GM12878 (cell line): ENCODE results near the gene IL2. TPM values are rescaled to one million over a fixed set of nuclear protein-coding genes. Genes with fewer than 3 reads are reported as not detected.

Experiments used
- ATAC-seq: fragments of 200-7000 bp; cut with Tn5 transposase; 3 replicates; pipeline ENCODE4 v1.9.1; 2020; ENCODE audit warnings: mild to moderate bottlenecking, moderate library complexity
- BruUV-seq: library from RNA; stranded (reverse); fragments of 400-500 nt; replicated peaks from 2 replicates; lab custom pipeline; 2021; lab: Mats Ljungman, UMichigan
- CTCF ChIA-PET: fragments of 300-600 bp; sonication (Branson Sonifier 250); formaldehyde crosslinking; extraction: SDS; loops from one replicate; lab custom pipeline; 2021; ENCODE audit warnings: inconsistent platforms; lab: Yijun Ruan, JAX
- POLR2A ChIA-PET: fragments of 350-600 bp; formaldehyde crosslinking; extraction: SDS; loops from one replicate; lab custom pipeline; 2021; ENCODE audit warnings: inconsistent platforms; lab: Charles Lee
- RAD21 ChIA-PET: fragments of 300-600 bp; sonication (Branson Sonifier 250); formaldehyde crosslinking; loops from one replicate; lab custom pipeline; 2023; ENCODE audit warnings: antibody characterized with exemption; ENCODE audit not compliant: unreplicated experiment; lab: Charles Lee
- SMC1A ChIA-PET: fragments of 300-600 bp; sonication (Branson Sonifier 250); formaldehyde crosslinking; loops from one replicate; lab custom pipeline; 2023; ENCODE audit not compliant: unreplicated experiment, uncharacterized antibody; lab: Charles Lee
- DNase-seq: peaks from one replicate; pipeline ENCODE4 v3.0.0-alpha.2; 2011; ENCODE audit warnings: low read depth, low spot score
- FAIRE-seq: peaks from 3 replicates; lab custom pipeline; 2011; peaks lifted over from hg19 to GRCh38; lab: Jason Lieb, UNC
- H2AFZ ChIP-seq: 2 replicates; pipeline ENCODE4 v1.6.0; 2011; ENCODE audit warnings: low read depth, low read length, control low read depth; ENCODE audit not compliant: control insufficient read depth
- H3K27ac ChIP-seq: 2 replicates; pipeline ENCODE4 v1.5.1; 2011; ENCODE audit warnings: control low read depth; ENCODE audit not compliant: control insufficient read depth, insufficient read depth
- H3K27me3 ChIP-seq, 2 experiments: replicated peaks in 1 of 2; 2 replicates each; pipeline versions ENCODE4 v1.6.0 to v1.6.1; 2011; ENCODE audit warnings: low read length in 1 of 2; ENCODE audit not compliant: control insufficient read depth in 2 of 2, insufficient read depth in 2 of 2
- H3K36me3 ChIP-seq, 2 experiments: 2 replicates each; pipeline ENCODE4 v1.5.1; 2011; ENCODE audit warnings: low read length in 1 of 2; ENCODE audit not compliant: control insufficient read depth in 2 of 2, insufficient read depth in 2 of 2
- H3K4me1 ChIP-seq: 2 replicates; pipeline ENCODE4 v1.6.1; 2011; ENCODE audit warnings: mild to moderate bottlenecking, low read length, moderate library complexity, mixed read lengths; ENCODE audit not compliant: control insufficient read depth, insufficient read depth
- H3K4me2 ChIP-seq: 2 replicates; pipeline ENCODE4 v1.6.0; 2011; ENCODE audit warnings: control low read depth; ENCODE audit not compliant: control insufficient read depth, insufficient read depth
- H3K4me3 ChIP-seq: fragments of 200-600 bp; sonication (generic); 2 replicates; pipeline ENCODE4 v1.5.1; 2016
- H3K79me2 ChIP-seq: 2 replicates; pipeline ENCODE4 v1.6.0; 2011; ENCODE audit warnings: low read length; ENCODE audit not compliant: control insufficient read depth, insufficient read depth
- H3K9ac ChIP-seq: 2 replicates; pipeline ENCODE4 v1.8.0; 2011; ENCODE audit warnings: low read length, control low read depth, mixed read lengths; ENCODE audit not compliant: control insufficient read depth, insufficient read depth
- H3K9me3 ChIP-seq: replicated peaks from 3 replicates; pipeline ENCODE4 v1.5.1; 2011; ENCODE audit warnings: mild to moderate bottlenecking, low read length; ENCODE audit not compliant: control insufficient read depth, insufficient read depth
- H4K20me1 ChIP-seq: 2 replicates; pipeline ENCODE4 v1.6.0; 2011; ENCODE audit not compliant: control insufficient read depth, insufficient read depth
- EGR1 ChIP-seq, 2 experiments: IDR thresholded peaks; 1 replicate in 1 of 2; 2 replicates in 1 of 2; pipeline ENCODE4 v1.6.1; 2011 to 2012; ENCODE audit warnings: low read depth in 2 of 2, low read length in 2 of 2, borderline replicate concordance in 1 of 2, mild to moderate bottlenecking in 1 of 2, moderate library complexity in 1 of 2
- ETV6 ChIP-seq, 2 experiments: fragments of 450-650 bp in 1 of 2; IDR thresholded peaks in 1 of 2; conservative IDR thresholded peaks in 1 of 2; 2 replicates each; pipeline ENCODE4 v1.6.1; 2014; ENCODE audit warnings: antibody characterized with exemption in 1 of 2, borderline replicate concordance in 1 of 2, low read depth in 1 of 2, mild to moderate bottlenecking in 1 of 2, moderate library complexity in 1 of 2
- FOS ChIP-seq: IDR thresholded peaks from 3 replicates; pipeline ENCODE4 v1.6.1; 2011; ENCODE audit warnings: borderline replicate concordance; ENCODE audit not compliant: insufficient read length; ENCODE audit errors: extremely low read depth
- FOXM1 ChIP-seq: IDR thresholded peaks from 2 replicates; pipeline ENCODE4 v1.6.1; 2012; ENCODE audit warnings: low read depth, mild to moderate bottlenecking, inconsistent platforms, low read length, moderate library complexity
- MXI1 ChIP-seq: fragments of 150-350 bp; IDR thresholded peaks from 2 replicates; pipeline ENCODE4 v1.6.1; 2011; ENCODE audit warnings: low read depth, mild to moderate bottlenecking, inconsistent platforms, low read length, improper control_type of control experiment
- TBL1XR1 ChIP-seq: IDR thresholded peaks from 2 replicates; pipeline ENCODE4 v1.6.1; 2012; ENCODE audit warnings: low read depth, low read length, improper control_type of control experiment
- WGBS: methylation state at CpG from one replicate; pipeline ENCODE4 v1.1.6; 2016; ENCODE audit warnings: low lambda C conversion rate; ENCODE audit not compliant: insufficient replicate concordance, insufficient coverage; ENCODE audit errors: missing lambda C conversion rate; 5-methylcytosine and 5-hydroxymethylcytosine counted together
- in situ Hi-C: fragments of 300-500 bp; cut with MboI; formaldehyde crosslinking; loops from 9 replicates; pipeline ENCODE4 v1.14.3; 2018; ENCODE audit warnings: mixed read lengths
- intact Hi-C: fragments of 100-400 bp; cut with micrococcal nuclease; formaldehyde crosslinking; loops from one replicate; pipeline ENCODE4 v1.14.2; 2022; ENCODE audit not compliant: unreplicated experiment
- polyA plus RNA-seq, 11 experiments: library from polyadenylated mRNA; depleted of rRNA in 4 of 11; unstranded in 6 of 11; stranded (reverse) in 5 of 11; fragments of >200 nt; fragmentation: Nextera tagmentation in 4 of 11; fragmentation: Illumina TruSeq in 1 of 11; extraction: Ambion mirVana in 4 of 11; extraction: Trizol in 1 of 11; gene quantifications; 1 replicate in 1 of 11; 2 replicates in 10 of 11; pipeline versions ENCODE4 v1.2.1 to v1.2.3, GENCODE V29; 2011 to 2016; ENCODE audit warnings: inconsistent platforms in 2 of 11, missing spikeins in 2 of 11, low read depth in 1 of 11
- total RNA-seq, 4 experiments: library from RNA; depleted of rRNA in 3 of 4; stranded (reverse); fragments of >200 nt in 3 of 4; fragmentation: Illumina TruSeq in 1 of 4; extraction: Trizol in 1 of 4; gene quantifications; 2 replicates each; pipeline versions ENCODE4 v1.2.1 to v1.2.3, GENCODE V29; 2013 to 2021

IL2 gene
- total and polyA plus RNA-seq, 10 of the 15 experiments (the other 5 are each of a cell fraction or from before 2014, with no cell fraction given), result 1.2 TPM; not detected in 9

DNA sequence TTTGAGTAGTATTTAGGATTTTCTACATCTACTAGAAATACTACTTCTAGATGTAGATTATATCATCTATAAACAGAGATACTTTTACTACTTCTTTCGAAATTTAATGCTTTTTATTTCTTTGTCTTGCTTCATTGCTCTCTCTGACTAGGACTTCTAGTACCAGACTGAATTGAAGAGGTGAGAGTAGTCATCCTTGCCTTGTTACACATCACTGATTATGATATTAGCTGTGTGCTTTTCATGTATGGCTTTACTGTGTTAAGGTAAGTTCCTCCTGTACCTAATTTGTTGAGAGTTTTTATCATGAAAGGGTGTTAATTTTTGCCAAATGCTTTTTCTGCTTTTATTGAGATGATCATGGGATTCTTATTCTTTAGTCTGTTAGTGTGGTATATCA lies 19.6 kb upstream of the IL2 start:
- DNase-seq (no peak), ATAC-seq (no peak), FAIRE-seq (no peak)
- Histone ChIP-seq H3K36me3 (no peaks in the 10 kb centered on the region), H3K9me3 (no peaks in the 10 kb centered on the region), H3K4me2 (no peak overlapping the region), H3K79me2 (no peaks in the 10 kb centered on the region), H4K20me1 (no peaks in the 10 kb centered on the region), H3K27me3 (no peaks in the 10 kb centered on the region), H3K4me3 (no peak overlapping the region), H2AFZ (no peak overlapping the region), H3K9ac (no peak overlapping the region), H3K4me1 (no peaks in the 10 kb centered on the region), H3K27ac (no peak overlapping the region)
- in situ Hi-C loops (no loop called here), intact Hi-C loops (no loop called here)
- SMC1A ChIA-PET, result no interaction called here
- WGBS, result 0% methylated on average over 1 of the region's 1 CpG
- RAD21 ChIA-PET, result no interaction called here
- CTCF ChIA-PET, result no interaction called here
- POLR2A ChIA-PET, result no interaction called here
- TF ChIP-seq TBL1XR1 (no peak), ETV6 (conservative IDR thresholded peaks at IDR 0.05 in 1 of 2, IDR thresholded peaks at IDR 0.05 in 1 of 2; ENCODE audit: borderline replicate concordance in 1 of 2, low read depth in 1 of 2) (no peak), FOXM1 (no peak), EGR1 (IDR thresholded peaks at IDR 0.05; ENCODE audit: borderline replicate concordance in 1 of 2, low read depth in 2 of 2, low read length in 2 of 2) (no peak)
- BruUV-seq, result no TSS peak

DNA sequence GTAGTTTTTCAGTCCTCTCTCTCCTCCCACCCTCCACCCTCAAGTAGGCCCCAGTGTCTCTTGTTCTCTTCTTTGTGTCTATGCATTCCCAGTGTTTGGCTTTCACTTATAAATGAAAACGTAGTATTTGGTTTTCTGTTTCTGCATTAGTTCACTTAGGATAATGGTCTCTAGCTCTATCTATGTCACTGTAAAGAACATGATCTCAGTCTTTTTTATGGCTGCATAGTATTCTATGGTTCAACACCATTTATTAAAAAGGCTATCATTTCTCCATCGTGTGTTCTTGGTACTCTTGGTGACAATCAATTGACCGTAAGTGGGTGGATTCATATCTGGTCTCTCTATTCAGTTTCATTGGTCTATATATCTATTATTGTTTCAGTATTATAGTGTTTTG lies 18.7 kb upstream of the IL2 start:
- CTCF ChIA-PET, result no interaction called here
- SMC1A ChIA-PET, result no interaction called here
- Histone ChIP-seq H3K36me3 (no peaks in the 10 kb centered on the region), H3K4me3 (no peak overlapping the region), H3K9ac (no peak overlapping the region), H2AFZ (no peak overlapping the region), H3K27me3 (no peaks in the 10 kb centered on the region), H3K9me3 (no peaks in the 10 kb centered on the region), H3K4me1 (no peaks in the 10 kb centered on the region), H3K4me2 (no peak overlapping the region), H3K79me2 (no peaks in the 10 kb centered on the region), H4K20me1 (no peaks in the 10 kb centered on the region), H3K27ac (no peak overlapping the region)
- DNase-seq (no peak), FAIRE-seq (no peak), ATAC-seq (no peak)
- intact Hi-C loops, result no loop called here
- RAD21 ChIA-PET, result no interaction called here
- POLR2A ChIA-PET, result no interaction called here
- in situ Hi-C loops, result no loop called here
- no TSS peak for BruUV-seq
- 28% methylated on average over 3 of the region's 3 CpGs for WGBS
- TF ChIP-seq FOXM1 (no peak), MXI1 (no peak), FOS (no peak)
